GM12878 (cell line): ENCODE data around the gene ACADS. TPM values are rescaled to one million over a fixed set of nuclear protein-coding genes. Genes with fewer than 3 reads are reported as not detected.

Experiments used
- CEBPB ChIP-seq, 2 experiments: fragments of 150-350 bp in 1 of 2; IDR thresholded peaks; 2 replicates each; pipeline ENCODE4 v1.6.1; 2012 to 2014; ENCODE audit warnings: low read depth in 2 of 2, low read length in 2 of 2, borderline replicate concordance in 1 of 2, inconsistent platforms in 1 of 2
- CHD2 ChIP-seq: IDR thresholded peaks from 2 replicates; pipeline ENCODE4 v1.6.1; 2011; ENCODE audit warnings: low read depth, low read length, improper control_type of control experiment, borderline replicate concordance
- CHD4 ChIP-seq: fragments of 200-600 bp; sonication (generic); IDR thresholded peaks from 2 replicates; pipeline ENCODE4 v1.6.1; 2016; ENCODE audit warnings: mild to moderate bottlenecking
- E4F1 ChIP-seq: fragments of 450-650 bp; IDR thresholded peaks from 2 replicates; pipeline ENCODE4 v1.6.1; 2018; ENCODE audit warnings: borderline replicate concordance, mild to moderate bottlenecking; ENCODE audit not compliant: partially characterized antibody
- EGR1 ChIP-seq, 2 experiments: IDR thresholded peaks; 1 replicate in 1 of 2; 2 replicates in 1 of 2; pipeline ENCODE4 v1.6.1; 2011 to 2012; ENCODE audit warnings: low read depth in 2 of 2, low read length in 2 of 2, borderline replicate concordance in 1 of 2, mild to moderate bottlenecking in 1 of 2, moderate library complexity in 1 of 2
- EZH2 ChIP-seq: IDR thresholded peaks from 2 replicates; pipeline ENCODE4 v1.6.1; 2012; ENCODE audit warnings: low read depth, mild to moderate bottlenecking, control low read depth, inconsistent platforms, low read length, borderline replicate concordance; ENCODE audit not compliant: control insufficient read depth
- MXI1 ChIP-seq: fragments of 150-350 bp; IDR thresholded peaks from 2 replicates; pipeline ENCODE4 v1.6.1; 2011; ENCODE audit warnings: low read depth, mild to moderate bottlenecking, inconsistent platforms, low read length, improper control_type of control experiment
- POLR2AphosphoS5 ChIP-seq: IDR thresholded peaks from 2 replicates; pipeline ENCODE4 v1.6.1; 2011; ENCODE audit warnings: mild to moderate bottlenecking, low read length, inconsistent platforms
- RAD21 ChIP-seq: IDR thresholded peaks from 2 replicates; pipeline ENCODE4 v1.6.1; 2011; ENCODE audit warnings: mild to moderate bottlenecking, low read depth, low read length, moderate library complexity; ENCODE audit not compliant: insufficient read depth
- ZBTB4 ChIP-seq: fragments of 450-650 bp; formaldehyde crosslinking; IDR thresholded peaks from 2 replicates; pipeline ENCODE4 v1.4.0; 2022; ENCODE audit warnings: mild to moderate bottlenecking, moderate library complexity
- polyA plus RNA-seq, 11 experiments: library from polyadenylated mRNA; depleted of rRNA in 4 of 11; unstranded in 6 of 11; stranded (reverse) in 5 of 11; fragments of >200 nt; fragmentation: Nextera tagmentation in 4 of 11; fragmentation: Illumina TruSeq in 1 of 11; extraction: Ambion mirVana in 4 of 11; extraction: Trizol in 1 of 11; gene quantifications; 1 replicate in 1 of 11; 2 replicates in 10 of 11; pipeline versions ENCODE4 v1.2.1 to v1.2.3, GENCODE V29; 2011 to 2016; ENCODE audit warnings: inconsistent platforms in 2 of 11, missing spikeins in 2 of 11, low read depth in 1 of 11
- total RNA-seq, 4 experiments: library from RNA; depleted of rRNA in 3 of 4; stranded (reverse); fragments of >200 nt in 3 of 4; fragmentation: Illumina TruSeq in 1 of 4; extraction: Trizol in 1 of 4; gene quantifications; 2 replicates each; pipeline versions ENCODE4 v1.2.1 to v1.2.3, GENCODE V29; 2013 to 2021
- TF ChIP-seq, protein P1 (sequence below): fragments of 450-650 bp; IDR thresholded peaks from 2 replicates; pipeline ENCODE4 v1.6.1; 2017; ENCODE audit warnings: borderline replicate concordance
- TF ChIP-seq, protein P2 (sequence below): IDR thresholded peaks from 2 replicates; pipeline ENCODE4 v1.6.1; 2012; ENCODE audit warnings: improper control_type of control experiment, low read depth, low read length; ENCODE audit not compliant: insufficient replicate concordance
- TF ChIP-seq, protein P3 (sequence below): fragments of 450-650 bp; IDR thresholded peaks from 2 replicates; pipeline ENCODE4 v1.6.1; 2016; ENCODE audit warnings: mild to moderate bottlenecking

Gene ACADS
- total and polyA plus RNA-seq, 10 of the 15 experiments (the other 5 are each of a cell fraction or from before 2014, with no cell fraction given): 0.05 to 18.1 (median 10.2) TPM

GRCh38 chr12:120686690-120687577 is 38.7 kb upstream of the ACADS start, which contains the start of gene MLEC (continued):
- TF ChIP-seq, protein P1, sequence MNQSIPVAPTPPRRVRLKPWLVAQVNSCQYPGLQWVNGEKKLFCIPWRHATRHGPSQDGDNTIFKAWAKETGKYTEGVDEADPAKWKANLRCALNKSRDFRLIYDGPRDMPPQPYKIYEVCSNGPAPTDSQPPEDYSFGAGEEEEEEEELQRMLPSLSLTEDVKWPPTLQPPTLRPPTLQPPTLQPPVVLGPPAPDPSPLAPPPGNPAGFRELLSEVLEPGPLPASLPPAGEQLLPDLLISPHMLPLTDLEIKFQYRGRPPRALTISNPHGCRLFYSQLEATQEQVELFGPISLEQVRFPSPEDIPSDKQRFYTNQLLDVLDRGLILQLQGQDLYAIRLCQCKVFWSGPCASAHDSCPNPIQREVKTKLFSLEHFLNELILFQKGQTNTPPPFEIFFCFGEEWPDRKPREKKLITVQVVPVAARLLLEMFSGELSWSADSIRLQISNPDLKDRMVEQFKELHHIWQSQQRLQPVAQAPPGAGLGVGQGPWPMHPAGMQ: peak; percentile 57; the same call in 1 of the 2 replicates
- TF ChIP-seq E4F1: no peak
- TF ChIP-seq, protein P2, sequence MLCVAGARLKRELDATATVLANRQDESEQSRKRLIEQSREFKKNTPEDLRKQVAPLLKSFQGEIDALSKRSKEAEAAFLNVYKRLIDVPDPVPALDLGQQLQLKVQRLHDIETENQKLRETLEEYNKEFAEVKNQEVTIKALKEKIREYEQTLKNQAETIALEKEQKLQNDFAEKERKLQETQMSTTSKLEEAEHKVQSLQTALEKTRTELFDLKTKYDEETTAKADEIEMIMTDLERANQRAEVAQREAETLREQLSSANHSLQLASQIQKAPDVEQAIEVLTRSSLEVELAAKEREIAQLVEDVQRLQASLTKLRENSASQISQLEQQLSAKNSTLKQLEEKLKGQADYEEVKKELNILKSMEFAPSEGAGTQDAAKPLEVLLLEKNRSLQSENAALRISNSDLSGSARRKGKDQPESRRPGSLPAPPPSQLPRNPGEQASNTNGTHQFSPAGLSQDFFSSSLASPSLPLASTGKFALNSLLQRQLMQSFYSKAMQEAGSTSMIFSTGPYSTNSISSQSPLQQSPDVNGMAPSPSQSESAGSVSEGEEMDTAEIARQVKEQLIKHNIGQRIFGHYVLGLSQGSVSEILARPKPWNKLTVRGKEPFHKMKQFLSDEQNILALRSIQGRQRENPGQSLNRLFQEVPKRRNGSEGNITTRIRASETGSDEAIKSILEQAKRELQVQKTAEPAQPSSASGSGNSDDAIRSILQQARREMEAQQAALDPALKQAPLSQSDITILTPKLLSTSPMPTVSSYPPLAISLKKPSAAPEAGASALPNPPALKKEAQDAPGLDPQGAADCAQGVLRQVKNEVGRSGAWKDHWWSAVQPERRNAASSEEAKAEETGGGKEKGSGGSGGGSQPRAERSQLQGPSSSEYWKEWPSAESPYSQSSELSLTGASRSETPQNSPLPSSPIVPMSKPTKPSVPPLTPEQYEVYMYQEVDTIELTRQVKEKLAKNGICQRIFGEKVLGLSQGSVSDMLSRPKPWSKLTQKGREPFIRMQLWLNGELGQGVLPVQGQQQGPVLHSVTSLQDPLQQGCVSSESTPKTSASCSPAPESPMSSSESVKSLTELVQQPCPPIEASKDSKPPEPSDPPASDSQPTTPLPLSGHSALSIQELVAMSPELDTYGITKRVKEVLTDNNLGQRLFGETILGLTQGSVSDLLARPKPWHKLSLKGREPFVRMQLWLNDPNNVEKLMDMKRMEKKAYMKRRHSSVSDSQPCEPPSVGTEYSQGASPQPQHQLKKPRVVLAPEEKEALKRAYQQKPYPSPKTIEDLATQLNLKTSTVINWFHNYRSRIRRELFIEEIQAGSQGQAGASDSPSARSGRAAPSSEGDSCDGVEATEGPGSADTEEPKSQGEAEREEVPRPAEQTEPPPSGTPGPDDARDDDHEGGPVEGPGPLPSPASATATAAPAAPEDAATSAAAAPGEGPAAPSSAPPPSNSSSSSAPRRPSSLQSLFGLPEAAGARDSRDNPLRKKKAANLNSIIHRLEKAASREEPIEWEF: no peak
- peak; percentile 68 for TF ChIP-seq RAD21
- TF ChIP-seq, protein P3, sequence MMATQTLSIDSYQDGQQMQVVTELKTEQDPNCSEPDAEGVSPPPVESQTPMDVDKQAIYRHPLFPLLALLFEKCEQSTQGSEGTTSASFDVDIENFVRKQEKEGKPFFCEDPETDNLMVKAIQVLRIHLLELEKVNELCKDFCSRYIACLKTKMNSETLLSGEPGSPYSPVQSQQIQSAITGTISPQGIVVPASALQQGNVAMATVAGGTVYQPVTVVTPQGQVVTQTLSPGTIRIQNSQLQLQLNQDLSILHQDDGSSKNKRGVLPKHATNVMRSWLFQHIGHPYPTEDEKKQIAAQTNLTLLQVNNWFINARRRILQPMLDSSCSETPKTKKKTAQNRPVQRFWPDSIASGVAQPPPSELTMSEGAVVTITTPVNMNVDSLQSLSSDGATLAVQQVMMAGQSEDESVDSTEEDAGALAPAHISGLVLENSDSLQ: peak; percentile 75
- peak; percentile 79; the same call in 1 of the 2 replicates for TF ChIP-seq CHD2
- TF ChIP-seq CEBPB (IDR thresholded peaks at IDR 0.05; ENCODE audit: borderline replicate concordance in 1 of 2, low read depth in 2 of 2, low read length in 2 of 2): no peak
- no peak for TF ChIP-seq EZH2
- no peak for TF ChIP-seq CHD4
- no peak; the same call in 1 of the 2 replicates for TF ChIP-seq MXI1
- TF ChIP-seq ZBTB4 (CRISPR knock-in tag): 0 out of 2 replicates have a peak, but pooled peaks have one; percentile 17
- TF ChIP-seq EGR1 (IDR thresholded peaks at IDR 0.05; ENCODE audit: borderline replicate concordance in 1 of 2, low read depth in 2 of 2, low read length in 2 of 2): peak; percentile 19 to 62
- peak; percentile 71 for TF ChIP-seq POLR2AphosphoS5
